GM15510 (cell line): ENCODE measurements around the gene FPR2.

Experiments used
- POLR2A ChIP-seq: IDR thresholded peaks from 3 replicates; pipeline ENCODE4 v1.6.1; 2011; ENCODE audit warnings: borderline replicate concordance; ENCODE audit not compliant: insufficient read length; ENCODE audit errors: extremely low read depth

FPR2 gene

DNA sequence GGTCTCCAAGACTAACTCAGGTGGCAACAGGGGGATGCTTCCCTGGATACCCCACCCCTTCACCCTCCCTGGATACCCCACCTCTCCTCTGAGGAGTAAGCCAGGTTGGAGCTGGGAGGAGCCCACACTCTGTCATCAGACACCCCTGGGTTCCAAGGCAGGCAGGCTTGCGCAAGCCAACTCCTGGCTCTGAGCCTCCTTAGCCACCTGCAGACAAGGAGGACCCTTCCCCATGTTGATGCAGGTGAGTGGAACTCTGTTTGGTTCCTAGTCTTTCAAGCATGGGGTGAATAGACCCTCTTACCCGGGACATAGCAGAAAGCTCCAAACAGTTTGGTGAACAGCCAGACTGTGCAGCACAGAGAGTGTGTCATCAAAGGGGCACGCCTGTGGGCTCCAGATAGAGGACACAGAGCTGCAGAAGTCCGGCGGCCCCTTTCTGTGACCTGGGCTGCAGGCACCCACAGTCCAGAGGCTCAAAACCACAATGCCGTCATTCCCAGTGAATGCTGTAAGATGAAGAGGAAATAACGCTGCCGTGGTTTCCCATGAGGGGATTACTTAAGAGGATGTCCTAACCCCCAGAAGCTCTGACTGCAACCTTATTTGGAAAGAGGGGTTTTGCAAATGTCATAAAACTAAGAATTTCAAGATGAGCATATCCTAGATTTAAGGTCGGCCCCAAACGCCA is 25.1 kb upstream of the FPR2 start:
- no peak for TF ChIP-seq POLR2A

DNA sequence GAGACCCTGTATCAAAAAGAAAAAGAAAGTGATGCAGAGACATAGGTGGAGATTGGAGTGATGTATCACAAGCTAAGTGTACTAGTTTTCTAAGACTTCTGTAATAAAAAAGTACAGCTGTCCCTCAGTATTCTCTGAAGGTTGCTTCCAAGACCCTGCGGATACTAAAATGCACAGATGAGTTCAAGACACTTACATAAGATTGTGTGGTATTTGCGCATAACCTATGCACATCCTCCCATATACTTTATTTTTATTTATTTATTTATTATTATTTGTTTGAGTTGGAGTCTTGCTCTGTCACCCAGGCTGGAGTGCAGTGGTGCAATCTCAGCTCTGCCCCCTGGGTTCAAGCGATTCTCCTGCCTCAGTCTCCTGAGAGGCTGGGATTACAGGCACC is 23.6 kb upstream of the FPR2 start:
- no peak for TF ChIP-seq POLR2A

DNA sequence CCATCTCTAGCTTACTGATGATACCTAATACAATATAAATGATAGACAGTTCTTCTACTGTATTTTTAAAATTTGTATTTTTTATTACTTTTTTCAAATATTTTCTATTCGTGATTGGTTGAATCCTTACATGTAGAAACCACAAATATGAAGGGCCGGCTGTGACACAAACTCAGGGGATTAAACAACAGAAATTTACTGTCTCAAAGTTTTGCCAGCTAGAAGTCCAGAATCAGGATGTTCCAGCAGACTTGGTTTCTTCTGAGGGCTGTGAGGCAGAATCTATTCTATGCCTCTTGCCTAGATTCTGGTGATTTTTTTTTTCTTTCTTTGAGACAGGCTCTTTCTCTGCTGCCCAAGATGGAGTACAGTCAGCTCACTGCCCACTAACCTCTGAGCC is 23.1 kb upstream of the FPR2 start:
- no peak for TF ChIP-seq POLR2A

DNA sequence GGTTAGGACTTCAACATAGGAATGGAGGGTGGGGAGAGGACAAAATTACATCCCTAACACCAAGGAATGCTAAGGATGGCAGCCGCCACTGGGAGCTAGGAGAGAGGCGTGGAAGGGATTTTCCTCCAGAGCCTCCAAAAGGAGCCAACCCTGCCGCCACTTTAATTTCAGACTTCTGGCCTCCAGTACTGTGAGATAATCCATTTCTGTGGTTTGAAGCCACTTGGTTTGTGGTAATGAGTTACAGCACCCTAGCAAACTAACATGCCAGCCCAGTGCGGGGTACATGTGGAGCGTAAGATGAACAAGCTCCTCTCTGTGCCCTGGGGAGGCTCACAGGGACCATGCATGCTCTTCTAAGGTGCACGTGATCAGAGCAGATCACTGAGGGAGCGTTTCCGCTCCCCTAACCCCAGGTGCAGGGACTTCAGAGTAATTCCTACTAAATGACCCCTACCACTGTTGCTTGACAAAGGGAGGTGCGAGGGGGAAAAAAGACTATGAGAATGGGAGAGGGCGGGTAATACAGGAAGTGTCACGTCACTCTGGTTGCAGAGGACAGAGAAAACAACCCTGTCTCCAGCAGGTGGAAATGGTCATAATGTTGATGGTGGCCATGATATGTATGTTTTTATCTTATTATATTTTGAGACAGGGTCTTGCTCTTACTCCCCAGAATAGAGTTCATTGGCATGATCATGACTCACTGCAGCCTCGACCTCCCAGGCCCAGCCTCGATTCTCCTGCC is 21.3 kb upstream of the FPR2 start:
- TF ChIP-seq POLR2A = no peak

DNA sequence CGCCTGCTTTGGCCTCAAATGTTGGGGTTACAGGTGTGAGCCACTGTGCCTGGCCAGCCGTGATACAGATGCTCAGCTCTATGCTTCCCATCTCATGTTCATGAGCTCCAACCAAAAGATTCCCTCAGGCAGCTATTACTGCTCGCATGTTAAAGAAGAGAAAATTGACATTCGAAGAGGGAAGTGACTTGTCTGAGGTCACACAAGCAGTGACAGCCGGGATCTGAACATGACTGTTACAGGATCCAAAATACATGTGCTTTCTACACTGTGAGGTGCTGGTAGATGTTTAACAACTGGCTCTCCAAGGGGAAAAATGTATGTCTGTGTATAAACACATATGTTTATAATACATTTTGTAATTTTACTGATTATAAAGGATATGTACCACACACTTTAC is 20.6 kb upstream of the FPR2 start:
- no peak for TF ChIP-seq POLR2A

DNA sequence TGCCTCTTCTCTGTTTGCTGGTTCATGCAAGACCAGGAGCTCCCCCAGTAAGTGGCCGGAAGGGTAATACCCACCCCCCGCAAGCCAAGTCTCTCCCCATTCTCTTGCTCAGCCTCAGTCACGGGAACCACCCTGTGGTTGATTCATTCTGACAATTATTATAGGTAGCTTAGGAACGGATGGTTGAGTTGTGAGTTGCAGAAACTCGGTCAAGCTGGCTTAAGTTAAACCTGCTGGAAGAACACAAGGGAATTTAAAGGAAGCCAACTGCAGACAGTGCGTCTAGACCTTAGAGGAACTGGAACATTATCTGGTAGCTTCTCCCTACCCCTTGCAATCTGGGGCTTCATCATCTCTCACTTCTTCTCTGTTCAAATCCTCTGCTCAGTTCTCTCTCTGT is 18.2 kb upstream of the FPR2 start:
- TF ChIP-seq POLR2A = no peak

DNA sequence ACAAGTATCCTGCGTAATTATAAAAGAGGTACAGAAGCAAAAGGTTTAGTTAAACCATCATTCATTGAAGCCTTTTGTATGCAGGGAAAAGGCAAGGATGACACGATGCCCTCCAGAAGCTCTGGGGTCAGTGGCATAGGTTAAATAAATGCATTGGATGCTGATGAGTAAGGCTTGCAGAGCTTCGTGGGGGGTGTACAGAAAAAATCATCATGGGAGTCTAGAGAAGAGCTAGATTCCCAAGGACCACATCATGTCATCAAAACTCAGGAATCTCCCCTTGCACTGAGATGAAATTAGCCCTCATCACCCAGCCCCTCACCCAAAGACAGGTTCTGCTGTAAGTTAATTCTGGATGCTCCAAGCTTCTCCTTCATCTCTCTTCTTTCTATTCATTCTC is 17.6 kb upstream of the FPR2 start:
- TF ChIP-seq POLR2A = no peak

DNA sequence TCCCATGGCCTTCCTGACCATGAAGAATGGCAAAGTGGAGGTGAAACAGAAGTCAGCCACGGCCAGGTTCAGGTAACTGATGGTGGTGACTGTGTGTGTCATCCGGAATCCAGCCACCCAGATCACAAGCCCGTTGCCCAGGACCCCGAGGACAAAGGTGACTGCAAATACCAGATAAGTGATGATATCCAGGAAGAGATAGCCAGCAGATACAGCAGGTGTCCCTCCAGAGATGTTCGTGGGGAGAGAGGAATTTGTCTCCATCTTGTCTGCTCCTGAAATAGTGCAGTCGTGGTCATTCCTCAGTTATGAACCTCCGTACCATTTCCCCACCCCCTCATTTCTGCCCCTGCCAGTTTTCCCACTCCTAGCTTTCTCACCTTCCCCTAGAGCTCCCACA is 14.2 kb upstream of the FPR2 start:
- no peak for TF ChIP-seq POLR2A

DNA sequence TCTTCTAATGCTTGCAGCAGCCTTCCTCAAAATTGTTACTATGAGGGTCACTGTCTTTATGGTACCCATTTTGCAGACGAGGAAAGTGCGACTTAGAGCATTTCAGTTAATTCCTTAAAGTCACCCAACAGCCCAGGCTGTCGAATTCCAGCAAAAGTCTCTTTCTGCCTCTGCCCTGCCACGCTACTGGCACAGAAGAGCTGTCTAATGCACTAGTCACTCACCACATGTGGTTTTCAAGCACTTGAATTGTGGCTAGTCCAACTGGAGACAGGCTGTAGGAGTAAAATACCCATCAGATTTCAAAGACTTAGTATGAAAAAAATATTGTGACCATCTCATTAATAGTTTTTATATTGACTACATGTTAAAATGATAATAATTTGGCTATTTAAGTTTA is 11.0 kb upstream of the FPR2 start:
- TF ChIP-seq POLR2A = no peak

DNA sequence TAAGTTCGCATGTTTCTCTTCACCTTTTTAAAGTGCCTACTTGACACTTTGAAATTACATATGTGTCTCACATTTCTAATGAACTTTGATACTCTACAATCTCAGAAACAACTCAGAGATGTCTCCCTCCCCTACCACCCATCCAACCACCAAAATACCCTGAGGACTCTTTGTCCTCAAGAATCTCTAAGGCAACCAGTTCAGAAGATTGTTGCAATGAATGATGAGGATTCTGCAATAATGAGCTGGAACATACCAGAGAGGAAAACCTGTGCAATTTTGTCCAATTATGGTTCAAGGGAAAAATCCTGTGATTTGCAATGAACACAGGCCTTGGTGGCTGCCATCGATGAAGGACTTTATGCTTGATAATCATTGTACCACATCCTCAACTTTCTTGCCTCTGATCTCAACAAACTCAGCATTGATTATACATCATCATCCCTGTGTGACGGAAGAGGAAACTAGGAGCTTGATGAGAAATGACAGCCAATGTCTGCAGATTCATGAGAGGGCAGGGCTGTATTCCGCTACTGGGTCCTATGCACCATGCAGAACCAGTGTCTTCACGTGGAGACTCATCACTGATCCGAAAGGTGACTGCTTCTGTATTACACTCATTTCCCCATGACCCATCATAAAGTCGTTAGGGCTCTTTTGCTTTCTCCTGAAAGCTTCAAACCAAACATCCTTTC is 10.4 kb upstream of the FPR2 start:
- no peak for TF ChIP-seq POLR2A

DNA sequence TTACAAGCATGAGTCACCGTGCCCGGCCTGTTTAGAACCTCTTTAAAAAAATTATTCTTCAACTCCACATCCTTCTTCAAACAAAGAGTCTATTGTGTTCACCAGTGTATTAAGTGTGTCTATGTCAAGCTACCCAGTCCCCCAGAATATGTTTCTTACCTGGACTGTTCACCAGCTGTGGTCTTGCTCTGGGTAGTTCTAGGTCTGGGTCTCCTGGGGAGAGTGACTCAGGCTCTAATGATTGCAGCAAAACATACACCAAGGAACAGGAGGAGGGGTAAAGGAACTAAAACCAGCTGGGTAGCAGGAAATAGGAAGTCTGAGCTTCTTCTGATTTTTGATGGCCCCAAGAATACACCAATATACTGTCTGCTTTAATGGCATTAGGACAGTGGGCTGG is 9.3 kb upstream of the FPR2 start, which contains the start of gene FPR1:
FPR1 (minus strand) TSS at position 224 of the 400 bp plus-strand sequence. CDS start 4,884 bp downstream, outside the sequence.
- no peak for TF ChIP-seq POLR2A

DNA sequence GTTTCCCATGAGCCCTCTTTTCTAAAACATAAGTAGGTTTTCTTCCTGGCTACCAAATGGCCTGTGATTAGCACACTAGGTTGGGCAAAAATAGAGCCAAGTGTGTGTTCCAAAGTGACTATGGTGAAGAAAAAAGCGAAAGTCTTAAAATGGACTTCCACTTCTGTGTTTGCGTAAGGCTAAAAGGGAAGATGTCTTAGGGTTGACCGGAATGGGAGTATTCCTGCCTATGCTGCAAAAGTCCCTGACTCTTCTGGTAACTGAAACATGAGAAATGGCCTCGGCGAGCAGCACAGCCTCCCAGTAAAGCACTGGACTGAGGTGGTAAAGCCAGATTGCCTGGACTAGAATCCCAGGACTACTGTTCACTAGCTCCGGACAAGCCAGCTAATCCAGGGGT is 6.9 kb upstream of the FPR2 start:
- TF ChIP-seq POLR2A = no peak

DNA sequence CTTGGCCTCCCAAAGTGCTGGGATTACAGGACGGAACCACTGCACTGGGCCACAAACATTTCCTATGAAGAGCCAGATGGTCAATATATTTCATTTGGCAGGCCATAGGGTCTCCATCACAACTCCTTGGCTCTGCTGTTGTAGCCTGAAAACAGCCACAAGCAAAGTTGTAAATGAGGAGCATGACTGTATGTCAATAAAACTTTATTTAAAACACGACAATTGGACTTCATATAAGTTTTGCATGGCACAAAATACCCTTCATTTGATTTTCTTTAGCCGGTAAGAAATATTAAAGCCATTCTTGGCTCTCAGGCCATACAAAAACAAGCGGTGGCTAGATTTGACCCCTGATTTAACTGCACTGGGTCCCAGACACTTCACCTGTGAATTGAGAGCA is 6.2 kb upstream of the FPR2 start:
- TF ChIP-seq POLR2A = no peak

DNA sequence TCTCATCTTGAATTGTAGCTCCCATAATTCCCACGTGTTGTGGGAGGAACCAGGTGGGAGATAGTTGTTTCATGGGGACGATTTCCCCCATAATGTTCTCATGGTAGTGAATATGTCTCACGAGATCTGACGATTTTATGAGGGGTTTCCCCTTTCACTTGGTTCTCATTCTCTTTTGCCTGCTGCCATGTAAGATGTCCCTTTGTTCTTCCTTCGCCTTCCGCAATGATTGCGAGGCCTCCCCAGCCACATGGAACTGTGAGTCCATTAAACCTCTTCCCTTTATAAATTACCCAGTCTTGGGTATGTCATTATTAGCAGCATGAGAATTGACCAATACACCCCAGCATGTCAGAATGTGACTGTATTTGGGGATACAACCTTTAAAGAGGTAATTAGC is 5.4 kb upstream of the FPR2 start:
- TF ChIP-seq POLR2A = no peak

DNA sequence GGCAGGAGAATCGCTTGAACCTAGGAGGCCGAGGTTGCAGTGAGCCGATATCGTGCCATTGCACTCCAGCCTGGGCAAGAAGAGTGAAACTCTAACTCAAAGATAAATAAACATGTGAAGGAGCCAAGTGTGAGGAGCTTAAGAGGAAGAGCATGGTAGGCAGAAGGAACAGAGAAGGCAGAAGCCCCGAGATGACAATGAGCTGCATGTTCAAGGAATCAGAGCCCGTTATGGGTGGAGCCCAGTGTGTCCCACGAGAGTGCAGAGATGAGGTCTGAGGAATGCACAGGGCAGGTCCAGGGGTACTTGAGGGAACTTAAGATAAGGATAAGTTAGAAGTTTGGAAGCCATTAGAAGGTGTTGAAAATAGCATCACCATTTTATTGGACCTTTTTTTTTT is 716 bp downstream of the FPR2 start:
- TF ChIP-seq POLR2A = no peak

DNA sequence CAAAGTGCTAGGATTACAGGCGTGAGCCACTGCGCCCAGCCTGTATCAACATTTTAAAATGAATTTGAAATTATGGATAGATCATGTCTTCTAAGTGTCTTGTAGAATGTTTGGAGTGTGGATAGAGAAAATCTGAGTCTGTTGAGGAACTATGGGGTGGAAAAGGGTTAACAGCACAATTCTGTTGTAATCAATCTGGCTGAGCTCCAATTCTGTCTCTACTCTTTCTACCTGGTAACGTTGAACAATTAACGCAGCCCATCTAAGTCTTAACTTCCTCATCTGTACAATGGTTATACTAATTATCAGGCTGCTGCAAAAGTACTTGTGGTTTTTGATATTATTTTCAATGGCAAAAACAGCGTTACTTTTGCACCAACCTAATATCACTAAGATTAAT is 4.1 kb downstream of the FPR2 start:
- TF ChIP-seq POLR2A = no peak

DNA sequence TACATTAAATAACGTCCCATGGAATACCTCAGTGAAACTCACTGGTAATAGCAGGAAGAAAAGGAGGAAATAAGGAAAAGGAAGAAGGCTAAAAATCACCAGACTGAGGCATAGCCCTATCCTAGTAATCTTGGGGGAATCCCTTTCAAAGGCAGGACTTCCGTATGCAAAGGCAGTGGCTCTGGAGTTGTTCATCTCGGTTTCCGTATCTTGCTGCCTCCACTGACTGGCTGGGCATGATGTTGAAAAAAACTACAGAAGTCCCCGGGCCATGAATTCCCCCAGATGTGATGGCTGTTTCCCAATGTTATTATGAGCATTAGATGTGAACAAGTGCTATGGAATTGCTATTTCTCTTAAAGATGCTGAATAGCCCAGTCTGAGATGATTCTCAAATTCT is 5.5 kb downstream of the FPR2 start:
- TF ChIP-seq POLR2A = no peak
